ENCODE results near the gene SCNN1A.

Gene SCNN1A

DNA sequence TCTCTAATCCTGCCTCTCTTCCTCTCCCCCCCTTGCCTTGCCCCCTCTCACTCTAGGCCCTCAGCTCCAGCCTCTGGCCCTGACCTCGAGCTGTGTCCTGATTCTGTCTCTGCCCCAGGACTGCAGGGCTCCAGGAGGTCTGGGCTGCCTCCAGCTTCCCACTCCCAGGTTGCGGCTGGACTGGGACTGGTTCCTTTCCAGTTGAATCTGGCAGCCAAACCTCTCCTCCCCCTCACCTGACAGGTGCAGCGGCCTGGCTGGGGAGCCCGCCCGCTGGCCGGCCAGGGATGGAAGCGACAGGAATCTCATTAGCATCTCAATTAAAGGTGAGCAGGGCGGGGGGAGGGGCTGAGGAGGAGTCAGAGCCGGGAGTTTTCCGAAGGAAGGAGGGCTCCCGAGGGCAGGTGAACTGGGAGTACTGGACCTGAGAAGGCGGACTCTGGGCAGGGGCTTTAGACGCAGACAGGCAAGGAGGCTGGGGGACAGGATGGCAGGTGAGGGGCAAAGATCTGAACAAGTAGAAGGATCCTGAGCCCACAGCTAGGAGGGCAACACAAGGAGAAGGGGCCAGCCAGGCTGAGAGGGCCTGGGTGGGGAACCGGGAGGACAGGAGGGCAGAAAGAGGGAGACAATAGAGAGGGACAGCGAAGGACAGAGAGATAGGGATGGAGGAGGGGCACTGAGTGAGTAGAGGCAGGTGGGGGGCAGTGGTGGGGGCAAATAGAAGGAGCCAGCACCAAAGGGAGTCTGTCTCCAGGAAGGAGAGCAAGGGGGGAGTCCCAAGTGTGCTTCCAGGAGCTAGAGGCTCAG is at the start of gene SCNN1A:
Gene SCNN1A (minus strand): TSS at position 295 of the 810 bp plus-strand sequence. CDS start 780 bp downstream, outside the sequence.
- DNase-seq: no peak

DNA sequence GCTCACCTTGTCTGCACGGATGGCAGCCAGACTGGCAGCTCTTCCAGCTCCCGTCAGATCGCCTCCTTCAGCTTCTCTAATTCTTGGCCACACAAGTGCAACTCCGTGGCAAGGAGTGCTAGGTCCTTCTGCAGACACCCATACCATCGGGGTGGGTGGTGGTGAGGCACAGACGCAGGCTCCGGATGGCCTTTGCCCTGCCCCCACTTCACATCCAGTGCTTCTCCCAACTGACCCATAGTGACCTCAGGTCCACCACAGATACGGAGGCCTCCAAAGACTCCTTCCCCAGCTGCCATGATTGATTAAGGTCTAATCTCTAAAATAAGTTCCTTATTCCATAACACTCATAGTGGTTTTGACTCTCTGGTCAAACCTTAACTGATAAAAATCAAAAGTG is 49.5 kb upstream of the SCNN1A start:
- no peak for DNase-seq

GRCh38 chr12:6424008-6424347 is 48.6 kb upstream of the SCNN1A start:
- DNase-seq: no peak

DNA sequence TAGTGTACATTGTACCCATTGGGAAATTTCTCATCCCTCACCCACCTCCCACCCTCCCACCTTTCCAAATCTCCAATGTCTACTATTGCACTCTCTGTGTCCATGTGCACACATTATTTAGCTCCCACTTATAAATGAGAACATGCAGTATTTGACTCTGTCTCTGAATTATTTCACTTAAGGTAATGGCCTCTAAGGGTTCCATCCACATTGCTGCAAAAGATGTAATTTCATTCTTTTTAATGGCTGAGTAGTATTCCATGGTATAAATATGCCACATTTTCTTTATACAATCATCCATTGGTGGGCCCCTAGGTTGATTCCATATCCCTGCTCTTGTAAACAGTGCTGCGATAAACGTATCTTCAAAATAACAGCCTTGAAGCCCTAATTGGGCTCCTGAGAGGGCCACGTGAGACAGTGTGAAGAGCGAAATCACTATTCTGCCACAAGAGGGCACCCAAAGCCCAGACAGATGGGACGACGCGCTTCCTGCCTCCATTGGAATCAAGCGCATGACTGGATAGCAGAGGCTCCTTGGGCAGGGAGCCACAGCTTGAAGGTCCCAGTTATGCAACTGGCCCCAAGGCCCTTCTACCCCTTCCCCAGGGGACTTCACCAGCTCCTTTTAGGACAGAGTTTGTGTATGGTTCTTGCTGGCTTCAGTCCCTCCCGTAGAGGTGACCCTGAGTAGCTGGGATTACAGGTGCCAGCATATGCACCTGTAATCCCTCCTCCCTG is 48.1 kb upstream of the SCNN1A start:
- DNase-seq: peak; percentile 75

DNA sequence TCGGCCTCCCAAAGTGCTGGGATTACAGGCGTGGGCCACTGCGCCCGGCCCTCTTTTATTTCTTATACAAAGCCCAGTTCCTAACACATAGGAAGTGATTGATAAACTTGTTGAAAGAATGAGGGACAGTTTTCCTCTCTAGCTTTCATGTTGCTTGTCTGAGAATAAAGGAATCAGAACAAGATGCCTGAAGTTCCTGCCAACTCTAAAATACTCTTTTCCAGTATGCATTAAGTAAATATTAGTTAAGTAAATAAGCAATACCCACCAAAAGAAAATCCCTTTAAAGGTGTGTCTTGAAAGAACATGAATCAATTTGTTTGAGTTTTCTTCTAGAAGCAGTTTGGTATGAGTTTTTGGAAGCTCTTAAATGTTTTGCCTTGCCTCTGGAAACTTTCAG is 45.0 kb upstream of the SCNN1A start:
- DNase-seq: no peak

DNA sequence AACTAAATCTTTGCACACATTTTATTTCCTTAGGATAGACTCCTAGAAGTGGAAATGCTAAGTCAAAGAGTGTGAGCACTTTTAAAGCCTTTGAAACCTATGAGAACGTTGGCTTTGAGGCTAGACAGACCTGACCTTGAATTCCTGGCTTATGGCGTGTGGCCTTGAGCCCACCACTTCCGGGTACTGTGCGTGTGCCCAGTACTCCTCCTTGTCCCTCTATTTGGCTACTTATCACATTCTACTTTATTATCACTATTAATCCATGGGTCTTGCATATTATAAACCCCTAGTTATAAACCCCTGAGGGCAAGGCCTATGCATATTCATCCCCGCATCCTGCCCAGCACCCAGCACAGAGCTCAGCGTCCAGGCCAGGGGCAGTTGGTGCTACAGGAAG is 43.4 kb upstream of the SCNN1A start:
- DNase-seq: no peak

- no peak for DNase-seq
These were observed 41.2 kb upstream of the SCNN1A start for GRCh38 chr12:6416596-6416995.

DNA sequence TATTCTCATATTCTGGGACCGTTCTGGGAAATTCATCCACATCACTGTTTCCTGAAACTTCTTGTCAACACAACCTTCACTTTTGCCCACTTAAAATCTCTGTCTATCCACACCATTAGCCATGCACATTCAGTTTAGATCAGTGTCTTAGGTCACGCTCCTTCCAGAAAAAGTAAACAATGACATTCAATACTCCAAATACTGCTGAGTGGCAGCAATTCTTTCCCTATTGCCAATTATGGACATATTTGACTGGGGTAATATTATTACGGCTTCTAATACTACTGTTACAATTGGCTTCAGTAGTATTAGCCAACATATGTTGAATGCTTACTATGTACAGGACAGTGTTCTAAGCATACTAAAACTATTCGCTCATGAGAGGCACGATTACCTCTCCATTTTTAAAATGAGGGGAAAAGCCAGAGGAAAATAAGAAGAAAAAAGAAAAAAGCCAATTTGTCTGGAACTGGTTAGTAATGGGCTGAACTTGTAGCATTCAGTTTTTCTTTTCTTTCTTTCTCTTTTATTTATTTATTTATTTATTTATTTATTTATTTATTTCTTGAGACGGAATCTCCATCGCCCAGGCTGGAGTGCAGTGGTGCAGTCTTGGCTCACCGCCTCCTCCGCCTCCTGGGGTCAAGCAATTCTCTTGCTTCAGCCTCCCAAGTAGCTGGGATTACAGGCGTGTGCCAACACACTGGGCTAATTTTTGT is 32.0 kb upstream of the SCNN1A start:
- DNase-seq: no peak

DNA sequence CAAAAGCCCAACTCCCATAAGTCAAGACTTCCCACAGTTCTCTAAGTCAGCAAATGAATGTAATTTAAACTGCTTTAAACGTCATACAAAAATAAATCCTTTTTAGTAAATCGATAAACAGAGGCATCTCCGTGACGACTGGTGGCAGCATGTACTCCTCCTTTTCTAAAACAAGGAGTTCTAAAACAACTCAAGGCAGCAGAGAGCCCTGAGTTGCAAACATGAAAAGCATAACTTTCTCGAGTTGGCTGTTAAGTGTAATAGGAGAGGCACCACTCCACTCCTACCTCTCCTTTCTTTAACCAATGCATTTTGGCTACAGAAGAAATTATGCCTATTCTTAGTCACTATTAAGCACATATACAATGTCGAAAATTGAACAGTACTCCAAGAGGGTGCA is 30.6 kb upstream of the SCNN1A start:
- DNase-seq: no peak

- DNase-seq: no peak
These were observed 29.0 kb upstream of the SCNN1A start for GRCh38 chr12:6404390-6404789.

GRCh38 chr12:6399884-6400644 is 24.7 kb upstream of the SCNN1A start:
- no peak for DNase-seq

DNA sequence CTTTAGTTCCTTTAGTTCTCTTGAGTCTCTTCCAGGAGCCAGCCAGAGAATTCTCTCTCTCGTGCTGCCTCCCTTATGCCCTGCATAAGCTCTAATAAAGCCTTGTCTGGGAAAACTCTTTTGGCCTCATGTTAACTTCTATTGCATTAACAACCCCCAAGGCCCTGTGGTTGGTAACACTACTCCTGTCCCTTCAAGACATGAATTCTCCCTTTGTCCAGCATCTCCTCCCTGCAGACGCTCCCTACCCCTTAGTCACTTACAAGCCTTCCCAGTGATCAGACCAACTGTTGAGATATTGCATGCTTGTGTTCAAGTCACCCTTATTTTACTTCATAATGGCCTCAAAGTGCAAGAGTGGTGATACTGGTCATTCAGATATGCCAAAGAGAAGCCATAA is 20.7 kb upstream of the SCNN1A start:
- DNase-seq: no peak

DNA sequence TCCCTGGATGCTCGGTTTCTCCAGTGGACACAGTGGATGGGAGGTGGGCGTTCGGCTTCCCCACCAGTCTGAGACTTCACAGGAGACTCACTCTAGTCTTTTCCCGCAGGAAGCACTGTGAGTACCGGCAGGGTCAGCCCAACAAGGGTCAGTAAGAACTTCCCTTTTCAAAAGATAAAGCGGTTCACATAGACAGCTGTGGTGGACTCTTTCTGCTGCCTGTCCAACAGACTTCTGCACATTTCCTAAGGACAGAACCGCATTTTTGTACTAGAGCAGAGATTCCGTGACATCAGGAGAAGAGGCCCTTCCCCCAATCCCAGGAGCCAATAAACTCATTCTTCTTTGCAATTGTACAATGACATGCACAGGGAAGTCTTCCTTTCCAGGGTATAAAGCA is 19.0 kb upstream of the SCNN1A start:
- DNase-seq: no peak

DNA sequence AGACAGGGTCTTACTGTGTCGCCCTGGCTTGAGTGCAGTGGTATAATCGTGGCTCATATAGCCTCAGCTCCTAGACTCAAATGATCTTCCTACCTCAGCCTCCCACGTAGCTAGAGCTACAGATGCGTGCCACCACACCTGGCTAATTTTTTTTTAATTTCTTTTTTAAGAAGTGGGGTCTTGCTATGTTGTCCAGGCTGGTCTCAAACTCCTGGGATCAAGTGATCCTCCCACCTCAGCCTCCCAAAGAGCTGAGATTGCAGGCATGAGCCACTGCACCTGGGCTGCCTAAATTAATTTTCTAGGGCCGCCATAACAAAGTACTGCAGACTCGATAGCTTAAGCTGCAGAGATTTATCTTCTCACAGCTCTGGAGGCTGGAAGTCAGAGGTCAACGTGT is 17.7 kb upstream of the SCNN1A start:
- DNase-seq: no peak

GRCh38 chr12:6392504-6392903 is 17.1 kb upstream of the SCNN1A start:
- no peak for DNase-seq

DNA sequence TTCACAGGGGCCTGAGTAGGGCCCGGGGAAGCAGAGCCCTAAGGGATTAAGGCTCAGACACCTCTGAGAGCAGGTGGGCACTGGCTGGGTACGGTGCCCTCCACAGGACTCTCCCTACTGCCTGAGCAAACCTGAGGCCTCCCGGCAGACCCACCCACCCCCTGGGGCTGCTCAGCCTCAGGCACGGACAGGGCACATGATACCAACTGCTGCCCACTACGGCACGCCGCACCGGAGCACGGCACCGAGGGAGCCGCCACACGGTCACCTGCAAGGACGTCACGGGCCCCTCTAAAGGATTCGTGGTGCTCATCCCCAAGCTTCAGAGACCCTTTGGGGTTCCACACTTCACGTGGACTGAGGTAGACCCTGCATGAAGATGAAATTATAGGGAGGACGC is 15.7 kb upstream of the SCNN1A start:
- no peak for DNase-seq

DNA sequence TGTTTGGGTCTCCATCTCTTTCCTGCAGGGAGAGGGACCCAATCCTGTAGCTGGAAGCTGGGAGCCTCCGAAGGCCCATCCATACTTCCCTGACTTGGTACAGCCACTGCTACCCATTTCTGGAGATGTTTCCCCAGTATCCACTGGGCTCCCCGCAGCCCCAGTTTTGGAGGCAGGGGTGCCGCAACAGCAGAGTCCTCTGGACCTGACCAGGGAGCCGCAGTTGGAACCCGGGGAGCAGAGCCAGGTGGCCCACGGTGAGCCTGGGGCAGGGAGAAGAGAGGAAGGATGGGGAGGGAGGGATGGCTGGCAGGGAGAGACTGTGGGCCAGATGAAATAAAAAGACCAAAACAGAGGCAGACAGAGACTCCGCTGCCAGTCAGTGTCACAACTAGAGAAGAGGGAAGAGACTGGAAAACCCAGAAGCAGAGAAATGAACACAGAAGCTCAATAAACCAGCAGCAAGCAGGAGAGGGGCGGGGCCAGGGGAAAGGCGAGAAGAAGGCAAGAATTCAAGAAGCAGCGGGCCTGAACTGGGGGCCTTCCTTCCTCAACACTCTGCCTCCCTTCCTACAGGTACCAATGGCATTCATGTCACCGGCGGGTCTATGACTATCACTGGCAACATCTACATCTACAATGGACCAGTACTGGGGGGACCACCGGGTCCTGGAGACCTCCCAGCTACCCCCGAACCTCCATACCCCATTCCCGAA is 14.9 kb upstream of the SCNN1A start:
- no peak for DNase-seq

- no peak for DNase-seq
These were observed 12.2 kb upstream of the SCNN1A start for GRCh38 chr12:6387541-6387940.

- DNase-seq: no peak
These were observed 11.1 kb upstream of the SCNN1A start for GRCh38 chr12:6386491-6386890.

- no peak for DNase-seq
These were observed 10.7 kb upstream of the SCNN1A start for GRCh38 chr12:6386038-6386437.

GRCh38 chr12:6384499-6385436 is 9.4 kb upstream of the SCNN1A start:
- no peak for DNase-seq
